ENCODE measurements around the gene SFXN5. TPM values are rescaled to one million over a fixed set of nuclear protein-coding genes. Genes with fewer than 3 reads are reported as not detected.
A peak's percentile ranks its signal among the peaks of the same experiment; 100 is the strongest.

The SFXN5 gene
- total RNA-seq, 1 donor, result 17.0 TPM

- peak; percentile 89 for DNase-seq (ENCODE audit: insufficient read length, low spot score, missing footprints)
- H3K4me1 ChIP-seq (ENCODE audit: insufficient read depth, low read length), result no peaks in the 10 kb centered on the region
- H3K27ac ChIP-seq (ENCODE audit: low read depth, low read length), result no peak overlapping the region
- no peak overlapping the region for H3K4me2 ChIP-seq (ENCODE audit: insufficient read depth, low read length)
- H3K4me3 ChIP-seq (ENCODE audit: insufficient read depth, low read length), result no peak overlapping the region
- H3K36me3 ChIP-seq (ENCODE audit: insufficient read depth, low read length), result no peaks in the 10 kb centered on the region
- TF ChIP-seq, protein P1, sequence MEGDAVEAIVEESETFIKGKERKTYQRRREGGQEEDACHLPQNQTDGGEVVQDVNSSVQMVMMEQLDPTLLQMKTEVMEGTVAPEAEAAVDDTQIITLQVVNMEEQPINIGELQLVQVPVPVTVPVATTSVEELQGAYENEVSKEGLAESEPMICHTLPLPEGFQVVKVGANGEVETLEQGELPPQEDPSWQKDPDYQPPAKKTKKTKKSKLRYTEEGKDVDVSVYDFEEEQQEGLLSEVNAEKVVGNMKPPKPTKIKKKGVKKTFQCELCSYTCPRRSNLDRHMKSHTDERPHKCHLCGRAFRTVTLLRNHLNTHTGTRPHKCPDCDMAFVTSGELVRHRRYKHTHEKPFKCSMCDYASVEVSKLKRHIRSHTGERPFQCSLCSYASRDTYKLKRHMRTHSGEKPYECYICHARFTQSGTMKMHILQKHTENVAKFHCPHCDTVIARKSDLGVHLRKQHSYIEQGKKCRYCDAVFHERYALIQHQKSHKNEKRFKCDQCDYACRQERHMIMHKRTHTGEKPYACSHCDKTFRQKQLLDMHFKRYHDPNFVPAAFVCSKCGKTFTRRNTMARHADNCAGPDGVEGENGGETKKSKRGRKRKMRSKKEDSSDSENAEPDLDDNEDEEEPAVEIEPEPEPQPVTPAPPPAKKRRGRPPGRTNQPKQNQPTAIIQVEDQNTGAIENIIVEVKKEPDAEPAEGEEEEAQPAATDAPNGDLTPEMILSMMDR (IDR thresholded peaks at IDR 0.05; ENCODE audit: extremely low read depth, low read depth, low read length), result no peak
- peaks cover 5% of the 10 kb centered on the region for H3K9me3 ChIP-seq (ENCODE audit: low read depth, low read length)
- H3K27me3 ChIP-seq (ENCODE audit: insufficient read depth, low read length), result peaks cover 96% of the 10 kb centered on the region
- peaks cover 2% of the 10 kb centered on the region for H4K20me1 ChIP-seq (ENCODE audit: insufficient read depth, low read length)
- no peak overlapping the region for H2AFZ ChIP-seq (ENCODE audit: low read length)
- H3K79me2 ChIP-seq (ENCODE audit: insufficient read depth, low read length), result no peaks in the 10 kb centered on the region
Observed at GRCh38 chr2:72917877-72918553, 153.5 kb downstream of the SFXN5 start.

GRCh38 chr2:72917138-72917876, 154.2 kb downstream of the SFXN5 start, which contains the start of gene EMX1:
EMX1 (plus strand) TSS chr2:72917519; CDS start chr2:72917853, 334 bp downstream.
- no peak within 1 kb of the TSS for H3K4me2 ChIP-seq (ENCODE audit: insufficient read depth, low read length)
- H2AFZ ChIP-seq (ENCODE audit: low read length), result no peak within 1 kb of the TSS
- H3K4me3 ChIP-seq (ENCODE audit: insufficient read depth, low read length), result no peak within 1 kb of the TSS

DNA sequence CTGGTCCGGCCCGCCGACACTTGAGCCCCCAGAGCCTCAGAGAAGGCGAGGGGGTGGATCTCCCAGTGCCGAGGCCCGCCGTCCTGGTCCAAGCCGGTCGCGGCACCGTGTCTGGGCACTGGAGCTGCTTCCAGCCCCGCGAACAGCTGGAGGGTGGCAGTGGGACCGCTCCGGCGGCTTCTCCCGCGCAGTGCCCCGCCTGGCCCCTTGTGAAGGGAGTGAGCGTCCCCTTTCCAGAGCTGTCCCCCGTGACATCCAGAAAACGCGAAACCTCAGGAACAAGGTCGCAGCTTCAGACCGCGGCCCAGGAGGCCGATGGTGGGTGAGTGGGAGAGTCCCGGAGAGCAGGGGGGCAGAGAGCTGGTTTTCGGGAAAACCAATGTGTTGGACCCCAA, 154.8 kb downstream of the SFXN5 start:
- H3K9me3 ChIP-seq (ENCODE audit: low read depth, low read length), result no peaks in the 10 kb centered on the region
- H3K4me2 ChIP-seq (ENCODE audit: insufficient read depth, low read length), result no peak overlapping the region
- DNase-seq (ENCODE audit: insufficient read length, low spot score, missing footprints), result peak; percentile 89
- H3K27me3 ChIP-seq (ENCODE audit: insufficient read depth, low read length), result peaks cover 96% of the 10 kb centered on the region
- H3K79me2 ChIP-seq (ENCODE audit: insufficient read depth, low read length), result no peaks in the 10 kb centered on the region
- TF ChIP-seq, protein P1 (IDR thresholded peaks at IDR 0.05; ENCODE audit: extremely low read depth, low read depth, low read length), result no peak
- no peak overlapping the region for H2AFZ ChIP-seq (ENCODE audit: low read length)
- peaks cover 2% of the 10 kb centered on the region for H4K20me1 ChIP-seq (ENCODE audit: insufficient read depth, low read length)
- no peaks in the 10 kb centered on the region for H3K36me3 ChIP-seq (ENCODE audit: insufficient read depth, low read length)
- H3K4me1 ChIP-seq (ENCODE audit: insufficient read depth, low read length), result no peaks in the 10 kb centered on the region
- no peak overlapping the region for H3K27ac ChIP-seq (ENCODE audit: low read depth, low read length)
- no peak overlapping the region for H3K4me3 ChIP-seq (ENCODE audit: insufficient read depth, low read length)

More at GRCh38 chr2:72917138-72917876, 154.2 kb downstream of the SFXN5 start, which contains the start of gene EMX1:
- DNase-seq (ENCODE audit: insufficient read length, low spot score, missing footprints), result peak; percentile 90
- TF ChIP-seq, protein P1 (IDR thresholded peaks at IDR 0.05; ENCODE audit: extremely low read depth, low read depth, low read length), result no peak
- peaks cover 96% of the 10 kb centered on the region for H3K27me3 ChIP-seq (ENCODE audit: insufficient read depth, low read length)
- no peaks in the 10 kb centered on the region for H3K79me2 ChIP-seq (ENCODE audit: insufficient read depth, low read length)
- H3K27ac ChIP-seq (ENCODE audit: low read depth, low read length), result no peak within 1 kb of the TSS
- no peaks in the 10 kb centered on the region for H3K4me1 ChIP-seq (ENCODE audit: insufficient read depth, low read length)
- no peaks in the 10 kb centered on the region for H3K9me3 ChIP-seq (ENCODE audit: low read depth, low read length)
- peaks cover 2% of the 10 kb centered on the region for H4K20me1 ChIP-seq (ENCODE audit: insufficient read depth, low read length)
- H3K36me3 ChIP-seq (ENCODE audit: insufficient read depth, low read length), result no peaks in the 10 kb centered on the region
